Measurements from ENCODE around the gene FIG4. TPM values are rescaled to one million over a fixed set of nuclear protein-coding genes. Genes with fewer than 3 reads are reported as not detected.

Gene FIG4
- total and polyA plus RNA-seq, 2 of the 4 experiments (the other 2 are of a cell fraction): 12.1 to 15.4 TPM

DNA sequence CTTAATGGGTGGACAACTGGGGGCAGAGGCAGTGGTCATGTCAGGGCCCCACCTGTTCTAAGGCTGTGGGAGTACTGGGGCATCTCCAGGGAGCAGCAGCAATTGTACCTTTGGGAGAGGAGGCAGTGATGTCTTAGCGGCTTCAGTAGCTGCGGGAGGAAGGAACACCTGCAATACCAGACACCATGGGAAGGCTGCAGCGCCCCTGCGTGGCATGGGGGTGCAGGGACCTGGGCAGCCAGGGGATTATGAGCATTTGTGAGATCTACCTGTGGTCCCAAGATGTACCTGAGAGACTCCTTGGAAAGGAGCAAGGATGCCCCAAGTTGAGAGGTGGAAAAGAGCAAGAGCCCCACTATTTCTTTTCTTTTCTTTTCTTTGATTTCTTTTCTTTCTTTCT, 174.9 kb downstream of the FIG4 start:
- DNase-seq: no peak
- no peaks in the 10 kb centered on the region for H3K4me1 ChIP-seq (ENCODE audit: control insufficient read depth, insufficient read depth, low read length)
- H2BK5ac ChIP-seq (ENCODE audit: low read depth, low read length, poor library complexity, severe bottlenecking): no peak overlapping the region
- no peak overlapping the region for H2BK20ac ChIP-seq (ENCODE audit: low read depth, low read length)
- H3K23ac ChIP-seq (ENCODE audit: low read depth, low read length): no peak overlapping the region
- no CpG with 5 or more reads among the region's 4 CpGs for WGBS, 2 experiments (ENCODE audit: extremely low coverage in 2 of 2, insufficient read length in 1 of 2)
- in situ Hi-C loops (cut with MboI; ENCODE audit: low sequenced_read_pairs) (no loop called here), dilution Hi-C loops (cut with HindIII; ENCODE audit: low sequenced_read_pairs, unreplicated experiment) (no loop called here), intact Hi-C loops (cut with micrococcal nuclease) (no loop called here)
- H4K91ac ChIP-seq (ENCODE audit: insufficient read depth, low read depth, low read length): no peak overlapping the region
- ChIA-PET CTCF (interaction anchor here (0.8 kb wide), 1 partner anchor 169 kb away, joined by 6 read pairs; no protein-coding TSS in a partner anchor), POLR2A (ENCODE audit: unreplicated experiment) (no interaction called here)
- no peaks in the 10 kb centered on the region for H4K20me1 ChIP-seq (ENCODE audit: insufficient read depth, low read length)
- H3K36me3 ChIP-seq (ENCODE audit: control insufficient read depth, insufficient read depth, low read length): no peaks in the 10 kb centered on the region
- no peaks in the 10 kb centered on the region for H3K9me3 ChIP-seq (ENCODE audit: control insufficient read depth, insufficient read depth, low read length)
- no peak overlapping the region for H3K27ac ChIP-seq (ENCODE audit: insufficient read depth, low read length)
- no peak for TF ChIP-seq POLR2A (IDR thresholded peaks at IDR 0.05; ENCODE audit: low read depth, low read length)
- no peak for TF ChIP-seq RFX5 (IDR thresholded peaks at IDR 0.05; ENCODE audit: low read depth, low read length)
- TF ChIP-seq MXI1 (IDR thresholded peaks at IDR 0.05; ENCODE audit: borderline replicate concordance, low read depth, low read length): no peak
- no peak for TF ChIP-seq MAFK (IDR thresholded peaks at IDR 0.05; ENCODE audit: low read depth, low read length)
- TF ChIP-seq CEBPB (IDR thresholded peaks at IDR 0.05; ENCODE audit: low read depth, low read length): no peak
- TF ChIP-seq, protein P1, sequence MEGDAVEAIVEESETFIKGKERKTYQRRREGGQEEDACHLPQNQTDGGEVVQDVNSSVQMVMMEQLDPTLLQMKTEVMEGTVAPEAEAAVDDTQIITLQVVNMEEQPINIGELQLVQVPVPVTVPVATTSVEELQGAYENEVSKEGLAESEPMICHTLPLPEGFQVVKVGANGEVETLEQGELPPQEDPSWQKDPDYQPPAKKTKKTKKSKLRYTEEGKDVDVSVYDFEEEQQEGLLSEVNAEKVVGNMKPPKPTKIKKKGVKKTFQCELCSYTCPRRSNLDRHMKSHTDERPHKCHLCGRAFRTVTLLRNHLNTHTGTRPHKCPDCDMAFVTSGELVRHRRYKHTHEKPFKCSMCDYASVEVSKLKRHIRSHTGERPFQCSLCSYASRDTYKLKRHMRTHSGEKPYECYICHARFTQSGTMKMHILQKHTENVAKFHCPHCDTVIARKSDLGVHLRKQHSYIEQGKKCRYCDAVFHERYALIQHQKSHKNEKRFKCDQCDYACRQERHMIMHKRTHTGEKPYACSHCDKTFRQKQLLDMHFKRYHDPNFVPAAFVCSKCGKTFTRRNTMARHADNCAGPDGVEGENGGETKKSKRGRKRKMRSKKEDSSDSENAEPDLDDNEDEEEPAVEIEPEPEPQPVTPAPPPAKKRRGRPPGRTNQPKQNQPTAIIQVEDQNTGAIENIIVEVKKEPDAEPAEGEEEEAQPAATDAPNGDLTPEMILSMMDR (conservative IDR thresholded peaks at IDR 0.05; ENCODE audit: low read depth, low read length): no peak
- no peak for TF ChIP-seq RCOR1 (IDR thresholded peaks at IDR 0.05; ENCODE audit: insufficient replicate concordance, low read length)
- no peak for TF ChIP-seq SMC3 (IDR thresholded peaks at IDR 0.05; ENCODE audit: low read depth, low read length)
- TF ChIP-seq NFE2L2 (IDR thresholded peaks at IDR 0.05; ENCODE audit: low read depth, low read length): no peak
- TF ChIP-seq MAZ (IDR thresholded peaks at IDR 0.05; ENCODE audit: borderline replicate concordance, low read depth, low read length): no peak
- TF ChIP-seq, protein P2, sequence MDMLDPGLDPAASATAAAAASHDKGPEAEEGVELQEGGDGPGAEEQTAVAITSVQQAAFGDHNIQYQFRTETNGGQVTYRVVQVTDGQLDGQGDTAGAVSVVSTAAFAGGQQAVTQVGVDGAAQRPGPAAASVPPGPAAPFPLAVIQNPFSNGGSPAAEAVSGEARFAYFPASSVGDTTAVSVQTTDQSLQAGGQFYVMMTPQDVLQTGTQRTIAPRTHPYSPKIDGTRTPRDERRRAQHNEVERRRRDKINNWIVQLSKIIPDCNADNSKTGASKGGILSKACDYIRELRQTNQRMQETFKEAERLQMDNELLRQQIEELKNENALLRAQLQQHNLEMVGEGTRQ (IDR thresholded peaks at IDR 0.05; ENCODE audit: low read depth, low read length): no peak
- no peak for TF ChIP-seq RAD21 (IDR thresholded peaks at IDR 0.05; ENCODE audit: low read length)
- no peak for TF ChIP-seq BHLHE40 (IDR thresholded peaks at IDR 0.05; ENCODE audit: low read depth, low read length)
- TF ChIP-seq, protein P3, sequence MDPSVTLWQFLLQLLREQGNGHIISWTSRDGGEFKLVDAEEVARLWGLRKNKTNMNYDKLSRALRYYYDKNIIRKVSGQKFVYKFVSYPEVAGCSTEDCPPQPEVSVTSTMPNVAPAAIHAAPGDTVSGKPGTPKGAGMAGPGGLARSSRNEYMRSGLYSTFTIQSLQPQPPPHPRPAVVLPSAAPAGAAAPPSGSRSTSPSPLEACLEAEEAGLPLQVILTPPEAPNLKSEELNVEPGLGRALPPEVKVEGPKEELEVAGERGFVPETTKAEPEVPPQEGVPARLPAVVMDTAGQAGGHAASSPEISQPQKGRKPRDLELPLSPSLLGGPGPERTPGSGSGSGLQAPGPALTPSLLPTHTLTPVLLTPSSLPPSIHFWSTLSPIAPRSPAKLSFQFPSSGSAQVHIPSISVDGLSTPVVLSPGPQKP (IDR thresholded peaks at IDR 0.05; ENCODE audit: borderline replicate concordance, low read depth, low read length): no peak
- TF ChIP-seq FOS (IDR thresholded peaks at IDR 0.05; ENCODE audit: low read depth, low read length): no peak
- TF ChIP-seq CHD1 (IDR thresholded peaks at IDR 0.05; ENCODE audit: low read depth, low read length): no peak
- H3K4me2 ChIP-seq (ENCODE audit: low read depth, low read length): no peak overlapping the region
- H3K18ac ChIP-seq (ENCODE audit: low read depth, low read length): no peak overlapping the region
- no peak overlapping the region for H3K9ac ChIP-seq (ENCODE audit: low read depth, low read length)
- BruUV-seq (replicated peaks): no TSS peak
- no peak overlapping the region for H2AK9ac ChIP-seq (replicated peaks; ENCODE audit: low read depth, low read length, poor library complexity)
- no peak overlapping the region for H2BK15ac ChIP-seq (ENCODE audit: low read depth, low read length)
- H3K9me1 ChIP-seq (ENCODE audit: insufficient read depth, low read length): no peaks in the 10 kb centered on the region
- H3K79me1 ChIP-seq (ENCODE audit: low read depth in 1 of 2, low read length in 2 of 2): no peaks in the 10 kb centered on the region
- H4K5ac ChIP-seq (ENCODE audit: low read depth, low read length): no peak overlapping the region
- H2AK5ac ChIP-seq (ENCODE audit: low read depth, low read length): no peak overlapping the region
- H3K4me3 ChIP-seq (ENCODE audit: insufficient read depth, low read depth, low read length): no peak overlapping the region
- H3K56ac ChIP-seq (ENCODE audit: extremely low read depth, insufficient read depth, low read length): no peak overlapping the region
- H3K14ac ChIP-seq (replicated peaks; ENCODE audit: low read depth, low read length): no peak overlapping the region
- no peak overlapping the region for H2BK120ac ChIP-seq (ENCODE audit: low read depth, low read length)
- no peak overlapping the region for H4K8ac ChIP-seq (ENCODE audit: low read depth in 2 of 2, low read length in 2 of 2)
- H2AFZ ChIP-seq (replicated peaks; ENCODE audit: low read length, poor library complexity): no peak overlapping the region
- no peaks in the 10 kb centered on the region; the same call in none of the 2 replicates for H3K27me3 ChIP-seq (ENCODE audit: control insufficient read depth, insufficient read depth, low read length)
- H3K4ac ChIP-seq (ENCODE audit: low read depth, low read length): no peak overlapping the region
- no peak for ATAC-seq (ENCODE audit: low read depth)
